ENCODE data around the gene TXLNA.

TXLNA gene

DNA sequence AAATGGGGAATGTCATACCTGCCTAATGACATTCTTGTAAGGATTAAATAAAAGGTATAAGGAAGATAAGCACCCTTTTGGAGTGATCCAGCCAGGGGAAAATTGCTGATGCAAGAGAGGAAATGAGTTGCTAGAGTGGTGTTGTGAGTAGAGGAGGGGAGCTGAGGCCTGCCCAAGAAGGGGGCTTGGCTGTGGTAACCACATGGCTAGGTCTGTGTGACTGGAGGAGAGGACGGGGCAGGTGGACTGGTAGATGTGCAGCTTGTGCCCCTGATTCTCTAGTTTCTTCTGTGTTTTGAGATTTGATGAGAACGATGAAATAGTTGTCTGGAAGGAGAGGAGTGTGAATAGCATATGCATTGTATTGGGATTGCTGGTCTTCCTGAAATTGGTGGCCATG, 6.6 kb downstream of the TXLNA start:
- DNase-seq, result no peak

- DNase-seq, result no peak
Observed at GRCh38 chr1:32186491-32186890, 7.0 kb downstream of the TXLNA start.

DNA sequence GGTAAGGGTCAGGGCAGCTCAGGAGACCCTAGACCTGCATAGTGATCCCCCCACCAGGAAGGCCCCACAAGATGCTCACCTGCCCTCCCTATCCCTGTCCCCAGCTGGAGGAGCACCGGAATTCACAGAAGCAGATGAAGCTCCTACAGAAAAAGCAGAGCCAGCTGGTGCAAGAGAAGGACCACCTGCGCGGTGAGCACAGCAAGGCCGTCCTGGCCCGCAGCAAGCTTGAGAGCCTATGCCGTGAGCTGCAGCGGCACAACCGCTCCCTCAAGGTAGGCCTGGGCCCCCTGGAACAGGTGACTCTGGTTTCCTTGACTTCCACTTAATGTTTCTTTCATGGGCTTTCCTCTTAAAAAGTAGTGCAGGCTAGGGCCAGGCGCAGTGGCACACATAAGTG, 8.4 kb downstream of the TXLNA start:
- no peak for DNase-seq

DNA sequence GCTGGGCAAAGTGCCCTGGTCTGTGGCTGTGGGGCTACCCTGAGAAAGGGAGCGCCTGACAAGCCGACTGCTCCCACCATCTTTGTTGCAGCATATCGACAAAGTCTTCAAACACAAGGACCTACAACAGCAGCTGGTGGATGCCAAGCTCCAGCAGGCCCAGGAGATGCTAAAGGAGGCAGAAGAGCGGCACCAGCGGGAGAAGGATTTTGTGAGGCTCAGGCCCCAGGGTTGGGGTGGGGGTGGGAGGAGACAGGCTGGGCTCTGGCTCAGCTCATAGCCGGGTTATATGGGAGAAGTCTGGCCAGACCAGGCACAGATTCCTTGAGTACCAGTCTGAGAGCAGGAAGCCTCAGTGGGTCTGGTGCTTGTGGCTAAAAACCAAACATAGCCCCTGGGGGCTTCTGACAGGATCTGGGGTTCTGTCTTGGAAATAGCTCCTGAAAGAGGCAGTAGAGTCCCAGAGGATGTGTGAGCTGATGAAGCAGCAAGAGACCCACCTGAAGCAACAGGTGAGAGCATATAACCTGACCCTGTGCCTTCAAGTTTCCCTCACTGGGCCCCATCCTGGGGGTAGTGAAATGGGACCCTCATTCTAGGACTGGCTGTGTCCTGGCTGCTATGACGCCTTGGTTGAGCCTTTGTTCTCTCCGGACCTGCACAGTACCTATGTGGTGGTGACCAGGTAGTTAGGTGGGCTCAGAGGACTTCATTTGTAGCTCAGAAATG, 12.9 kb downstream of the TXLNA start:
- DNase-seq, result no peak

DNA sequence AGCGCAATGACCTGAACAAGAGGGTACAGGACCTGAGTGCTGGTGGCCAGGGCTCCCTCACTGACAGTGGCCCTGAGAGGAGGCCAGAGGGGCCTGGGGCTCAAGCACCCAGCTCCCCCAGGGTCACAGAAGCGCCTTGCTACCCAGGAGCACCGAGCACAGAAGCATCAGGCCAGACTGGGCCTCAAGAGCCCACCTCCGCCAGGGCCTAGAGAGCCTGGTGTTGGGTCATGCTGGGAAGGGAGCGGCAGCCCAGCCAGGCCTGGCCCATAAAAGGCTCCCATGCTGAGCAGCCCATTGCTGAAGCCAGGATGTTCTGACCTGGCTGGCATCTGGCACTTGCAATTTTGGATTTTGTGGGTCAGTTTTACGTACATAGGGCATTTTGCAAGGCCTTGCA, 15.5 kb downstream of the TXLNA start:
- DNase-seq, result no peak

- no peak for DNase-seq
Observed at GRCh38 chr1:32195531-32195930, 16.1 kb downstream of the TXLNA start.

GRCh38 chr1:32195972-32196823, 16.7 kb downstream of the TXLNA start:
- DNase-seq, result peak; percentile 14

GRCh38 chr1:32197074-32197473, 17.6 kb downstream of the TXLNA start:
- no peak for DNase-seq

DNA sequence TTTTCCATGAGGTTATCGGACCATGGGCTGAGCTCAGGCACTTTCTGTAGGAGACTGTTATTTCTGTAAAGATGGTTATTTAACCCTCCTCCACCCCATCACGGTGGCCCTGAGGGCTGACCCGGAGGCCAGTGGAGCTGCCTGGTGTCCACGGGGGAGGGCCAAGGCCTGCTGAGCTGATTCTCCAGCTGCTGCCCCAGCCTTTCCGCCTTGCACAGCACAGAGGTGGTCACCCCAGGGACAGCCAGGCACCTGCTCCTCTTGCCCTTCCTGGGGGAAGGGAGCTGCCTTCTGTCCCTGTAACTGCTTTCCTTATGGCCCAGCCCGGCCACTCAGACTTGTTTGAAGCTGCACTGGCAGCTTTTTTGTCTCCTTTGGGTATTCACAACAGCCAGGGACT, 18.4 kb downstream of the TXLNA start:
- DNase-seq, result no peak

- no peak for DNase-seq
Observed at GRCh38 chr1:32198237-32199042, 19.0 kb downstream of the TXLNA start.

- DNase-seq, result no peak
Observed at GRCh38 chr1:32199043-32199716, 19.7 kb downstream of the TXLNA start.

DNA sequence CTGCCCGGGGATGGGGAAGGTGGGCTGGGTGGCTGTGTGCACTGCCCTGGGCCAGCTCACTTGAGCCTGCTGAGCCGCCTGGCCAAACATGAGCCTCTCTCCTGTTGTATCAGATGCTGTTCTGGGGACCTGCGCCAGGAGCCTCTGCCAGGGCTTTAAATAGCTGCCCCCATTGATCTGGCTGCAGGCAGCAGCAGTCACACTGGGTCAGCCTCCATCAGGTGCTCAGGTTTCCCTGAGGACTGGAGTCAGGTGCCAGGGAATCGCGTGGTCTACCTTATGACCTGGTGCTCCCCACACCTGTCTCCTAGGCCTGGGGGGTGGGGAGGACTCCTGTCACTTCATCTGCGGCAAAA, 20.2 kb downstream of the TXLNA start:
- no peak for DNase-seq

DNA sequence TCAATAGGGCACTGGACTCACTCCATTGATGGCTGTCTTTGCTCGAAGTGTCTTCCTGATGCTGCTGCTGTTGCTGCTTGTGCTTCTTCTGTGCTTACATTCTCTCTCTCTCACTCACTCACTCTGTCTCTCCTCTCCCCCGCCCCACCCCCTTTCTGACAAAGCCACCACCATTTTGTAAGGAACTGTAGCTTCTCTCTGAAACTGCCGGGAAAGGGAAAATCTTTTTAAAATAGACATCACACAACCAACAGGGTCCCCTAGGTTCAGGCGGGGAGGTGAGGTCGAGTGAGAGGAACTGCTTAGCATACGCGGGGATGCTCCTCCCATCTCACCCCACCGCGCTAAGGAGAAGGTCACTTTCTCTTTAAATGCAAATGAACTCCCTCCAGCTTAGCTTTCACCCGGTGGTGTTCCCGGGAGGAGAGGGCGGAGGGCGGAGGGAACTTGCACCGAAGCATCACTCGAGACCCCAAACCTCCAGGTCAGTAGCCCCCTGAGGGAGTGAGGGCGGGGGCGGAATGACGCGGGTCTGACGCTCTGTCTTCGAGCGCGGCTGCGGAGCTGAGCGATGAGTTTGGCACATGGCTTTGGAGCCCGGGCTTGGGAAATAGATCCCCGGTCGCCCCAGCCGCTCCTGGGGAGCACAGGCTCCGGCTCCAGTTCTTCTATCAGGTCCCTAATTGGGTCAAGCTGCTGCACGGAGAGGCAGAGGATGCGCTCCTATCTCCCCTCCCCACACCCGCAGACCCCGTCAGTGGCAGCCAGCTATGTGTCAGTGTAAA, 20.9 kb downstream of the TXLNA start, which contains the start of gene CCDC28B:
Gene CCDC28B (plus strand): TSS at position 370 of the 785 bp plus-strand sequence. CDS start 1,341 bp downstream, outside the sequence.
- DNase-seq, result peak; percentile 60

- DNase-seq, result peak; percentile 88
Observed at GRCh38 chr1:32201011-32201855, 21.8 kb downstream of the TXLNA start.

- DNase-seq, result no peak
Observed at GRCh38 chr1:32204943-32205361, 25.5 kb downstream of the TXLNA start.

DNA sequence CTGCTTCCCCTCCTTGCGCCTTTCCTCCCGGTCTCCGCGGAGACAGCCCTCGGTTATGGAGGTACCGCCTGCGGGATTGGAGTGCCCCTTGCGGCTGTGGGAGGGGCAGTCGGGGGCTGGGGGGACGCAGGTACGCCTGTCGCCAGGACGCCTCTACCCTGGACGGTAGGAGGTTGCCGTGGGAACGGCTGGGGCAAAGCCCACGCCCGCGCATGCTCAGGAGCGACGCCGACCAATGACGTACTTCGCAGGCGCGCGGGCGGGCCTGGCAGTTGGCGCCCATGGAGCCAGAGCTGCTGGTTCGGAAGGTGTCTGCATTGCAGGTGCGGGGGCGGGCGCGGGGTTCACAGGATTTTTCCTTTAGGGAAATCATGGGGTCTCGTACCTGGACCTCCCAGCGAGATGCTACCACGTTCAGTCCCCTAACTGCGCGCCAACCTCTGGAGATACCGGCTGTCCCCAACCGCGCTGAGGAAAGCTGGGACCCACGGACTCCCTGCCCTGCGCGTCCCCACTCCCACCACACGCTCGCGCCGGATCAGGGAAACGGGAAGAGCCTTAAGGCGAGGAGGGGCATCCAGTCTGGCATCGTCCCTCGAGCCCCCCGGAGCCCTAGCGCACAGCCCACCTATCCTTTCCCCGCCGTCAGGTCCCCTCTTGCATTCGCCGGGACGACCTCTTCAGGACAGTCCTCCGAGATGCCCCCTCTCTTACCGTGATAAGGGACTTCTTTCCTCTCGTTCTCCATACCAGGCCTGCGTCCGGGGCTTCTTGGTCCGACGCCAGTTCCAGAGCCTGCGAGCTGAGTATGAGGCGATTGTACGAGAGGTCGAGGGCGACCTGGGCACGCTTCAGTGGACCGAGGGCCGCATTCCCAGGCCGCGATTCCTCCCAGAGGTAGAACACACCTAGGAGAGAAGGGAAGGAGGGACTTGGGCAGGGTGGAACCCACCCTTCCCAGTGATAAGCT, 26.2 kb downstream of the TXLNA start, which contains the start of gene IQCC:
Gene IQCC (plus strand): TSS at position 271 of the 970 bp plus-strand sequence. CDS start 11 bp downstream, at position 282.
- DNase-seq, result peak; percentile 88

GRCh38 chr1:32208469-32208868, 29.0 kb downstream of the TXLNA start:
- DNase-seq, result no peak

- no peak for DNase-seq
Observed at GRCh38 chr1:32208891-32209328, 29.4 kb downstream of the TXLNA start, which contains the start of gene DCDC2B. Gene DCDC2B, plus strand, starts transcription at chr1:32209089. Its CDS starts 5 bp downstream, at chr1:32209094.
